HG03565 (cell line): ENCODE measurements around the gene TTLL10.

ENCODE experiments used
- ATAC-seq: cut with Tn5 transposase; IDR thresholded peaks from one replicate; pipeline ENCODE4 v1.9.1; 2021; ENCODE audit warnings: mild to moderate bottlenecking, moderate library complexity; ENCODE audit not compliant: unreplicated experiment

The TTLL10 gene

GRCh38 chr1:1232208-1232795 is 58.6 kb downstream of the TTLL10 start, which contains the start of gene B3GALT6:
TSS of gene B3GALT6 (plus strand) at chr1:1232237. CDS start at chr1:1232279, 42 bp downstream.
- no peak for ATAC-seq

- no peak for ATAC-seq
These were observed 59.3 kb downstream of the TTLL10 start for GRCh38 chr1:1232796-1233566.

GRCh38 chr1:1233567-1233892 is 59.9 kb downstream of the TTLL10 start:
- no peak for ATAC-seq

- ATAC-seq: no peak
These were observed 60.6 kb downstream of the TTLL10 start for GRCh38 chr1:1234180-1234808.

GRCh38 chr1:1235016-1235744 is 61.5 kb downstream of the TTLL10 start:
- ATAC-seq: no peak

- ATAC-seq: no peak
These were observed 62.6 kb downstream of the TTLL10 start for GRCh38 chr1:1236176-1236763.

GRCh38 chr1:1236945-1237873 is 63.5 kb downstream of the TTLL10 start:
- ATAC-seq: no peak

GRCh38 chr1:1237874-1238701 is 64.4 kb downstream of the TTLL10 start:
- ATAC-seq: no peak

- ATAC-seq: no peak
These were observed 65.1 kb downstream of the TTLL10 start for GRCh38 chr1:1238702-1239178.

GRCh38 chr1:1239227-1239613 is 65.5 kb downstream of the TTLL10 start:
- ATAC-seq: no peak

- ATAC-seq: no peak
These were observed 66.1 kb downstream of the TTLL10 start for GRCh38 chr1:1239614-1240347.

GRCh38 chr1:1240348-1240732 is 66.7 kb downstream of the TTLL10 start:
- ATAC-seq: no peak

- ATAC-seq: no peak
These were observed 67.3 kb downstream of the TTLL10 start for GRCh38 chr1:1240822-1241587.

- no peak for ATAC-seq
These were observed 68.0 kb downstream of the TTLL10 start for GRCh38 chr1:1241588-1242219.

- no peak for ATAC-seq
These were observed 69.0 kb downstream of the TTLL10 start for GRCh38 chr1:1242461-1243265.

GRCh38 chr1:1243266-1243660 is 69.6 kb downstream of the TTLL10 start:
- no peak for ATAC-seq
